ENCODE results near the gene PELI1. TPM values are rescaled to one million over a fixed set of nuclear protein-coding genes. Genes with fewer than 3 reads are reported as not detected.

Gene PELI1
- total and polyA plus RNA-seq, 2 of the 8 experiments (the other 6 are each of a cell fraction or from before 2014, with no cell fraction given) = 21.8 to 57.1 TPM

GRCh38 chr2:64052463-64053241 lies 91.6 kb downstream of the PELI1 start (continued):
- no peak for TF ChIP-seq CEBPB (IDR thresholded peaks at IDR 0.05; ENCODE audit: low read depth, low read length)
- no peak for TF ChIP-seq POU5F1 (IDR thresholded peaks at IDR 0.05; ENCODE audit: low read depth, low read length)
- TF ChIP-seq CREB1 (IDR thresholded peaks at IDR 0.05) = no peak
- TF ChIP-seq SRF (IDR thresholded peaks at IDR 0.05; ENCODE audit: low read depth, low read length) = no peak
- no peak for TF ChIP-seq TCF12 (IDR thresholded peaks at IDR 0.05; ENCODE audit: low read depth, low read length)
- no peak for TF ChIP-seq ZNF274 (IDR thresholded peaks at IDR 0.05; ENCODE audit: borderline replicate concordance, extremely low read depth, low read length)
- TF ChIP-seq TEAD4 (IDR thresholded peaks at IDR 0.05; ENCODE audit: low read depth, low read length) = no peak
